ENCODE measurements around the gene MTHFD2L.
"Not testable (repeated sequence)": the region's sequence is repeated elsewhere in the genome, so short reads cannot be mapped to it uniquely, and the experiment has no call there.

The MTHFD2L gene

DNA sequence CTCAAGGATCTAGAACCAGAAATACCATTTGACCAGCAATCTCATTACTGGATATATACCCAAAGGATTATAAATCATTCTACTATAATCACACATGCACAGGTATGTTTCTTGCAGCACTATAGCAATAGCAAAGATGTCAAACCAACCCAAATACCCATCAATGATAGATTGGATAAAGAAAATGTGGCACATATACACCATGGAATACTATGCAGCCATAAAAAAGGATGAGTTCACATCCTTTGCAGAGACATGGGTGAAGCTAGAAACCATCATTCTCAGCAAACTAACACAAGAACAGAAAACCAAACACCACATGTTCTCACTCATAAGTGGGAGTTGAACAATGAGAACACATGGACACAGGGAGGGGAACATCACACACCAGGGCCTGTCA, 25.7 kb upstream of the MTHFD2L start:
- DNase-seq: not testable (repeated sequence)

- DNase-seq: no peak
Measured at GRCh38 chr4:74132944-74133343, 25.0 kb upstream of the MTHFD2L start.

DNA sequence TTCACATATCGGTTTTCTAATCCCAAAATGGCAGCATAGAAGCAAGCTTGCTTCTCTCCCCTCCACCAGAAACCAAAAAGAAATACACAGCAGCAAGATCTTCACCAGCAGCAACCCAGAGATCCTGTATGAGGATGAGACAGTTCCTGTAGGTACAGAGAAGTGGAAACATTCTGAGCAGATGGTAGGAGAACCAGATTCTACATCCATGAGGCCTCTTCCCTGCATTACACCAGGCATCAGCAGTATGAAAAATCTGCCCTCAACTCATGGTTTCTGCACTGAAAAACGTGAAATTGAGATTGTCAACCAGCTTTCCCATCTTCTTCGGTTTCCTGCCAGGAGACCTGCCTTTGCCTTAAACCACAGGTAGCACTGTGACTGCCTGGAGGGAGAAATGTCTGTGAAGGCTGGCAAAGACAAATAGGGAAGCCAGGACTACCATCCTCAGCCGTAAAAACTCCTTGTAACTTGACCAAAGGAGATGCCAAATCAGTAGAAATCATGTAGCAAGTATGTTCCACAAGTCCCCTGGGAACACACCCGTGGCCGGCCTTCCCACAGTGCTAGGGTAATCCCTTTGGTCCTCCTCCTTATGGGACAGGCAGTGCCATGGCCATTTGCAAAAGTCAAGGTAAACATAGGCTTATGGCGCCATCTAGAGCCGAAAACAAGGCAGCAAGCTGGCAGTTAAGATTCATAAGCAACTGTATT, 24.0 kb upstream of the MTHFD2L start:
- DNase-seq: peak in 49 of 56 donors; percentile 2 to 82 (median 39)

- DNase-seq: no peak
Measured at GRCh38 chr4:74134500-74134852, 23.4 kb upstream of the MTHFD2L start.

- no peak for DNase-seq
Measured at GRCh38 chr4:74146581-74147129, 11.3 kb upstream of the MTHFD2L start.

- no peak for DNase-seq
Measured at GRCh38 chr4:74148205-74148604, 9.7 kb upstream of the MTHFD2L start.

DNA sequence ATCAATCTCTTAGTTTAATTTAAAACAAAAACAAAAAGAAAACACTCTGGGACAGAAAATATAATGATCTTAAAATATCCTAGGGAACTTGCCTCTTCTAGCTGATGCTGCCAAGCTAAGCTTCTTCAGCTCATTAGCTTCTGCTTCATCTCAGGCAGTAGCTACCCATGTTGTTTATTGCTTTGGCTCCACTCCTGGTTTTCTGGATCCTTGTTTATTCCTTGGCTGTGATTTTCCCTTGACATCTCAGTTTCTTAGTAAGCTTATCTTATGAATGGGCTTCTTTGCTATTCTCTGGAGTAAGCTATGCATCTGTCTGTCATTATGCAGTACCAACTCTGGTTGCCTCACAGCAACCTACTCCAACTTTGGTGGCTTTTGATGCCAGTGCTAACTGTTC, 5.1 kb upstream of the MTHFD2L start:
- no peak for DNase-seq

GRCh38 chr4:74156521-74156920, 1.4 kb upstream of the MTHFD2L start:
- no peak for DNase-seq

- peak in 1 of 56 donors; percentile 35 for DNase-seq
Measured at GRCh38 chr4:74157154-74157553, 764 bp upstream of the MTHFD2L start.

DNA sequence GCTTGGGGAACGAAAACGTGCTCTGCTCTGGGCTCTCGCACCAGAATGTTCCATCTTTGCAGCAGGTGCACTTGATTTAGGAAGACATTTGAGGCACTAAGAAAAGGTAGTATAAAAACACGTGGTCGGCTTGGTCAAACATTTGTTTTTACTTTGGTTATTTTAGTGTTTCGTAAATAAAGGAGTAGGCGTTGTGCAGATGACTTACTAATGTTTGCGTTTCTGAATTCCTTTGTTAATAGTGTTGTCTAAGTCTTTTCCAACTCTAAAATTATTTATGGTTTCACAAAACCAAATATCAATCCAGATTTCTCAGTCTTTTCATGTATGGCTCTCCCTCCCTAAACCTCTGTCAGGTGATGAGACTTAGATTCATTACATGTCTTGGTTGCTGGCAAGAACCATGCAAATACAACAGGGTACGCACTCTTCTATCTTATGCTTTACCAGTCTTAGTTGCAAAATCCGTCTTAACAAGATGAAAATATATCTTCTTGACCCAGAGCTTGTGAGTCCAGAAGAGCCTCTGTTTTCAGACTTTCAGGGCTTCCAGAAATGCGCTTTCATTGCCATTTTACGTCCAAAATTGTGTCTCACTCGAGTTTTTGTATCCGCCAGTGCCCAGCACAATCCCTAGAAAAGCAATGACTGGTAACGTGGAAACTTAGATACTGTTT, 686 bp downstream of the MTHFD2L start:
- DNase-seq: no peak

GRCh38 chr4:74159143-74159709, 1.3 kb downstream of the MTHFD2L start:
- no peak for DNase-seq

- no peak for DNase-seq
Measured at GRCh38 chr4:74161666-74162450, 3.9 kb downstream of the MTHFD2L start.

DNA sequence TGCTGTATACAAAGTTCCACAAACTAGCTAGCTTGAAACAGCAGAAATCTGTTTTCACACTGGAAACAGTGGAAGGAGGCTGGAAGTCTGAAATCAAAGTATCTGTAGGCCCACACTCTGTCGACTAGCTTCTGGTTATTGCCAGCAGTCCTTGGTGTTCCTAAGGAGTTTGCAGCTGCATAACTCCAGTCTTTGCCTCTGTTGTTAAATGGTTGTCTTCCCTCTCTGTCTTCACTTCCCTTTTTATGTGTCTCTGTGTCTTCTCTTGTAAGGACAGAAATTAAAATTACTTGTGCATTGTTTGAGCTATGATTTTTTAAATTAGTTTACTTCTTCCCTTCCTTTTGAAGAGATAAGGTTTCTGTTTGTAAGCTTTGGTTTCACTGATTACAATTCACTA, 8.2 kb downstream of the MTHFD2L start:
- DNase-seq: no peak

GRCh38 chr4:74166818-74167217, 8.9 kb downstream of the MTHFD2L start:
- DNase-seq: no peak

DNA sequence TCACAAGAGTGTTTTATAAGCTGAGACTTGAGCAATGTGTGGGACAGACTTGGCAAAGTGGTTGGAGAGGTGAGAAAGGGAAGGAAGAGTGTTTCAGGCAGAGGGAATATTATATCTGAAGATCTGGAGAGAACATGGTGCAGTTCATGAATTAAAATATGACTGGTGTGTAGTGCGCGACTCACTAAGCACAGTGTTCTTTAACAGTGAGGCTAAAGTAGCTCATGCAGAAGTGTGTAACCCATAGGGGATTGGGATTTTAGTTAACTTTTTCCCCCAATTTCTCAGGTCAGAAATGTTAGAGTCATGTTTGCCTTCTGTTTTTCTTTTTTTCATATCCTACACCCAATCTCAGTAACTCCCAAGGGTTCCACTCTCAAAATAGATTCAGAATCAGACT, 9.7 kb downstream of the MTHFD2L start:
- no peak for DNase-seq

DNA sequence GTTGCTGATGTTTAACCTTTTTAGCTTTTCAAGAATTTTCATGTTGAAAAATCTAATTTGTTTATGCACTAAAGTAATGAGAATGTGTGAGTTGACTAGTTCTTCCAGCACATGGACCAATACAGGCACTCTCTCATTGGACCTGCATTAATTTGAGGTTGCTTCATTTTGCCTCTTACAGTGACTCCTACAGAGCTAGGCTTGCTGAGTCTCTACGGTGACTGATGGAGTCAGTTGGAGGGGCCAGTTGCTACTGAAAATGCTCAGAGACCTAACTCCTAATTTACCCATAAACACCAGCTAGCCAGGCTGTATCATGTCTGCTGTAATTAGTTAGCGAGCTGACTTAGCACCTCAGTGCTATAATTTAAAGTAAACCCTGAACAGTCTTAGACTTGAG, 10.9 kb downstream of the MTHFD2L start:
- DNase-seq: no peak

GRCh38 chr4:74173321-74173720, 15.4 kb downstream of the MTHFD2L start:
- DNase-seq: no peak

DNA sequence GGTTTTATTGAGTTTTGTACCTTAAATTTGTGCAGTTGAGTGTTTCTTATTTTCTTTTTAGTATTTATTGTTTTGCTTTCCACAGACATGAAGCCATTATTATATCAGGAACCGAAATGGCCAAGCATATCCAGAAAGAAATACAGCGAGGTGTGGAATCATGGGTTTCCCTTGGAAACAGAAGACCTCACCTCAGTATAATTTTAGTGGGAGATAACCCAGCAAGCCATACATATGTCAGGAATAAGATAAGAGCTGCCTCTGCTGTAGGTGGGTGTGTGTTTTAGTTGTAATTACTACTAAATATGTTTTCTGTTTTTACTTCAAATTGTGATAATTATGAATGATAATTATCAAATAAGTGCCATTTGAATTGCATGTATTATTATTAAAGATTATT, 16.5 kb downstream of the MTHFD2L start:
- no peak for DNase-seq

DNA sequence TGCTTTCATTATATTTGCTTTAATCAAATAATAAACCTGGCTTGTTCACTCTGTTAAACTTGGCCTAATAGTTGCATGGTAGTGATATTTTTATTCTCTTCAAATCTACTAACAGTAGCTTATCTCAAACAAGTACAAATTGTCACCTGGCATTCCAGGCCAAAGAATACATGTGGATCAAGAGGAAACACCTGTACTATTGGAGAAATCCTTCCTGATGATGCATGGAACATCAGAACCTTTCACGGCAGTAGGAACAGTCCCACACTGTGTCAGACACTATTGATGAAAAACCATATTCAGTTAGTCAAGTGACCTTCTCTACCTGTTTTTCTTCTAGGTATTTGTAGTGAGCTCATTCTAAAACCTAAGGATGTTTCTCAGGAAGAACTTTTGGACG, 17.0 kb downstream of the MTHFD2L start:
- DNase-seq: no peak

- DNase-seq: no peak
Measured at GRCh38 chr4:74175379-74175778, 17.5 kb downstream of the MTHFD2L start.

- DNase-seq: no peak
Measured at GRCh38 chr4:74178798-74179197, 20.9 kb downstream of the MTHFD2L start.

- no peak for DNase-seq
Measured at GRCh38 chr4:74181219-74181618, 23.3 kb downstream of the MTHFD2L start.

All from nucleus accumbens (tissue), 56 donors.